ENCODE results near the gene UBE2E2. TPM values are rescaled to one million over a fixed set of nuclear protein-coding genes. Genes with fewer than 3 reads are reported as not detected.

The UBE2E2 gene
- total RNA-seq, 2 donors from 2014 or later: 2.9 to 6.6 TPM

GRCh38 chr3:23240171-23240785 lies 37.2 kb downstream of the UBE2E2 start:
- Mint-ChIP-seq H3K9me3 (no peaks in the 10 kb centered on the region), H3K27me3 (no peaks in the 10 kb centered on the region), H3K36me3 (ENCODE audit: low read depth) (no peaks in the 10 kb centered on the region), H3K4me1 (no peaks in the 10 kb centered on the region), H3K4me3 (no peak overlapping the region), H3K27ac (no peak overlapping the region)
- ATAC-seq (replicated peaks): no peak

- H3K4me1 Mint-ChIP-seq: no peaks in the 10 kb centered on the region
- H3K9me3 Mint-ChIP-seq: no peaks in the 10 kb centered on the region
- H3K27me3 Mint-ChIP-seq: no peaks in the 10 kb centered on the region
- no peaks in the 10 kb centered on the region for H3K36me3 Mint-ChIP-seq (ENCODE audit: low read depth)
- no peak overlapping the region for H3K4me3 Mint-ChIP-seq
- no peak for ATAC-seq (replicated peaks)
- H3K27ac Mint-ChIP-seq: no peak overlapping the region
Measured at GRCh38 chr3:23241256-23241655, 38.1 kb downstream of the UBE2E2 start.

GRCh38 chr3:23242106-23242505 lies 39.0 kb downstream of the UBE2E2 start:
- Mint-ChIP-seq H3K27ac (no peak overlapping the region), H3K4me1 (no peaks in the 10 kb centered on the region), H3K4me3 (no peak overlapping the region), H3K36me3 (ENCODE audit: low read depth) (no peaks in the 10 kb centered on the region), H3K27me3 (no peaks in the 10 kb centered on the region), H3K9me3 (no peaks in the 10 kb centered on the region)
- no peak for ATAC-seq (replicated peaks)

- no peak for ATAC-seq (replicated peaks)
- no peak overlapping the region for H3K4me3 Mint-ChIP-seq
- H3K4me1 Mint-ChIP-seq: no peaks in the 10 kb centered on the region
- no peaks in the 10 kb centered on the region for H3K27me3 Mint-ChIP-seq
- H3K36me3 Mint-ChIP-seq (ENCODE audit: low read depth): no peaks in the 10 kb centered on the region
- H3K27ac Mint-ChIP-seq: no peak overlapping the region
- H3K9me3 Mint-ChIP-seq: no peaks in the 10 kb centered on the region
Measured at GRCh38 chr3:23244324-23245041, 41.4 kb downstream of the UBE2E2 start.

GRCh38 chr3:23246651-23247050 lies 43.5 kb downstream of the UBE2E2 start:
- Mint-ChIP-seq H3K27ac (no peak overlapping the region), H3K4me1 (no peaks in the 10 kb centered on the region), H3K27me3 (peaks cover 4% of the 10 kb centered on the region), H3K36me3 (ENCODE audit: low read depth) (no peaks in the 10 kb centered on the region), H3K9me3 (no peaks in the 10 kb centered on the region), H3K4me3 (no peak overlapping the region)
- ATAC-seq (replicated peaks): no peak

- Mint-ChIP-seq H3K27ac (no peak overlapping the region), H3K4me3 (no peak overlapping the region), H3K9me3 (no peaks in the 10 kb centered on the region), H3K27me3 (peaks cover 4% of the 10 kb centered on the region), H3K36me3 (ENCODE audit: low read depth) (no peaks in the 10 kb centered on the region), H3K4me1 (no peaks in the 10 kb centered on the region)
- ATAC-seq (replicated peaks): no peak
Measured at GRCh38 chr3:23248594-23249131, 45.5 kb downstream of the UBE2E2 start.

GRCh38 chr3:23249961-23250360 lies 46.8 kb downstream of the UBE2E2 start:
- H3K27ac Mint-ChIP-seq: no peak overlapping the region
- no peaks in the 10 kb centered on the region for H3K36me3 Mint-ChIP-seq (ENCODE audit: low read depth)
- H3K4me1 Mint-ChIP-seq: no peaks in the 10 kb centered on the region
- H3K9me3 Mint-ChIP-seq: no peaks in the 10 kb centered on the region
- no peak overlapping the region for H3K4me3 Mint-ChIP-seq
- no peak for ATAC-seq (replicated peaks)
- peaks cover 4% of the 10 kb centered on the region for H3K27me3 Mint-ChIP-seq

- ATAC-seq (replicated peaks): no peak
- peaks cover 4% of the 10 kb centered on the region for H3K27me3 Mint-ChIP-seq
- H3K27ac Mint-ChIP-seq: no peak overlapping the region
- H3K9me3 Mint-ChIP-seq: no peaks in the 10 kb centered on the region
- H3K4me3 Mint-ChIP-seq: no peak overlapping the region
- no peaks in the 10 kb centered on the region for H3K4me1 Mint-ChIP-seq
- no peaks in the 10 kb centered on the region for H3K36me3 Mint-ChIP-seq (ENCODE audit: low read depth)
Measured at GRCh38 chr3:23252122-23252521, 49.0 kb downstream of the UBE2E2 start.

- ATAC-seq (replicated peaks): peak; percentile 38
- Mint-ChIP-seq H3K9me3 (peaks cover 4% of the 10 kb centered on the region), H3K27me3 (peaks cover 4% of the 10 kb centered on the region), H3K4me3 (no peak overlapping the region), H3K4me1 (no peaks in the 10 kb centered on the region), H3K27ac (no peak overlapping the region), H3K36me3 (ENCODE audit: low read depth) (no peaks in the 10 kb centered on the region)
Measured at GRCh38 chr3:23253214-23253613, 50.1 kb downstream of the UBE2E2 start.

GRCh38 chr3:23254282-23254681 lies 51.2 kb downstream of the UBE2E2 start:
- peaks cover 4% of the 10 kb centered on the region for H3K9me3 Mint-ChIP-seq
- peaks cover 4% of the 10 kb centered on the region for H3K27me3 Mint-ChIP-seq
- no peaks in the 10 kb centered on the region for H3K36me3 Mint-ChIP-seq (ENCODE audit: low read depth)
- H3K27ac Mint-ChIP-seq: no peak overlapping the region
- no peaks in the 10 kb centered on the region for H3K4me1 Mint-ChIP-seq
- H3K4me3 Mint-ChIP-seq: no peak overlapping the region
- ATAC-seq (replicated peaks): no peak

GRCh38 chr3:23254835-23255234 lies 51.7 kb downstream of the UBE2E2 start:
- Mint-ChIP-seq H3K36me3 (ENCODE audit: low read depth) (no peaks in the 10 kb centered on the region), H3K4me3 (no peak overlapping the region), H3K27ac (no peak overlapping the region), H3K9me3 (peaks cover 4% of the 10 kb centered on the region), H3K27me3 (peaks cover 4% of the 10 kb centered on the region), H3K4me1 (no peaks in the 10 kb centered on the region)
- no peak for ATAC-seq (replicated peaks)

- Mint-ChIP-seq H3K9me3 (peaks cover 4% of the 10 kb centered on the region), H3K27ac (no peak overlapping the region), H3K27me3 (no peaks in the 10 kb centered on the region), H3K4me3 (no peak overlapping the region), H3K4me1 (no peaks in the 10 kb centered on the region), H3K36me3 (ENCODE audit: low read depth) (no peaks in the 10 kb centered on the region)
- ATAC-seq (replicated peaks): no peak
Measured at GRCh38 chr3:23256741-23257435, 53.8 kb downstream of the UBE2E2 start.

- ATAC-seq (replicated peaks): no peak
Measured at GRCh38 chr3:23258110-23258509, 55.0 kb downstream of the UBE2E2 start.

GRCh38 chr3:23259515-23259914 lies 56.4 kb downstream of the UBE2E2 start:
- ATAC-seq (replicated peaks): no peak
- no peaks in the 10 kb centered on the region for H3K36me3 Mint-ChIP-seq (ENCODE audit: low read depth)
- peaks cover 4% of the 10 kb centered on the region for H3K9me3 Mint-ChIP-seq
- no peaks in the 10 kb centered on the region for H3K4me1 Mint-ChIP-seq
- no peak overlapping the region for H3K4me3 Mint-ChIP-seq
- H3K27me3 Mint-ChIP-seq: no peaks in the 10 kb centered on the region
- H3K27ac Mint-ChIP-seq: no peak overlapping the region

More at GRCh38 chr3:23258110-23258509, 55.0 kb downstream of the UBE2E2 start:
- H3K4me3 Mint-ChIP-seq: no peak overlapping the region
- peaks cover 4% of the 10 kb centered on the region for H3K9me3 Mint-ChIP-seq
- H3K36me3 Mint-ChIP-seq (ENCODE audit: low read depth): no peaks in the 10 kb centered on the region
- H3K4me1 Mint-ChIP-seq: no peaks in the 10 kb centered on the region
- no peak overlapping the region for H3K27ac Mint-ChIP-seq
- H3K27me3 Mint-ChIP-seq: no peaks in the 10 kb centered on the region

GRCh38 chr3:23262766-23263165 lies 59.6 kb downstream of the UBE2E2 start:
- H3K4me1 Mint-ChIP-seq: no peaks in the 10 kb centered on the region
- H3K4me3 Mint-ChIP-seq: no peak overlapping the region
- H3K27me3 Mint-ChIP-seq: no peaks in the 10 kb centered on the region
- ATAC-seq (replicated peaks): no peak
- no peak overlapping the region for H3K27ac Mint-ChIP-seq
- H3K36me3 Mint-ChIP-seq (ENCODE audit: low read depth): no peaks in the 10 kb centered on the region
- peaks cover 11% of the 10 kb centered on the region for H3K9me3 Mint-ChIP-seq
